HepG2 (cell line): ENCODE data around the gene MXRA8. TPM values are rescaled to one million over a fixed set of nuclear protein-coding genes. Genes with fewer than 3 reads are reported as not detected.

Experiments used
- ARID2 ChIP-seq: sonication (generic); formaldehyde crosslinking; IDR thresholded peaks from 2 replicates; pipeline ENCODE4 v1.8.1; 2022; ENCODE audit warnings: mild to moderate bottlenecking, missing genetic modification reagents, borderline replicate concordance
- CEBPG ChIP-seq: IDR thresholded peaks from 2 replicates; pipeline ENCODE4 v1.6.1; 2016
- GFI1 ChIP-seq: sonication (generic); formaldehyde crosslinking; IDR thresholded peaks from 2 replicates; pipeline ENCODE4 v1.5.0; 2020; ENCODE audit warnings: missing genetic modification reagents, mild to moderate bottlenecking, borderline replicate concordance
- HDAC6 ChIP-seq: fragments of 200-600 bp; sonication (generic); IDR thresholded peaks from 2 replicates; pipeline ENCODE4 v1.7.0; 2017; ENCODE audit warnings: mild to moderate bottlenecking, antibody characterized with exemption, low read length, low read depth
- MATR3 ChIP-seq: sonication (generic); formaldehyde crosslinking; IDR thresholded peaks from 2 replicates; pipeline ENCODE4 v1.4.0; 2020; ENCODE audit warnings: missing genetic modification reagents
- MAX ChIP-seq: IDR thresholded peaks from 2 replicates; pipeline ENCODE4 v1.6.1; 2012; ENCODE audit warnings: inconsistent platforms
- POLR2AphosphoS5 ChIP-seq: IDR thresholded peaks from 2 replicates; pipeline ENCODE4 v1.6.1; 2012; ENCODE audit warnings: low read depth, low read length
- REST ChIP-seq, 2 experiments: IDR thresholded peaks; 2 replicates each; pipeline ENCODE4 v1.6.1; 2011 to 2012; ENCODE audit warnings: low read length in 2 of 2, borderline replicate concordance in 1 of 2, low read depth in 1 of 2, mild to moderate bottlenecking in 1 of 2, moderate library complexity in 1 of 2
- SMARCE1 ChIP-seq: fragments of 450-650 bp; IDR thresholded peaks from 2 replicates; pipeline ENCODE4 v1.6.1; 2017; ENCODE audit warnings: borderline replicate concordance
- SNAPC5 ChIP-seq: sonication (generic); formaldehyde crosslinking; IDR thresholded peaks from 2 replicates; pipeline ENCODE4 v1.8.1; 2023; ENCODE audit warnings: mild to moderate bottlenecking, missing genetic modification reagents, borderline replicate concordance
- TBL1XR1 ChIP-seq: fragments of 150-350 bp; IDR thresholded peaks from 2 replicates; pipeline ENCODE4 v1.6.1; 2014; ENCODE audit warnings: borderline replicate concordance, low read length; ENCODE audit not compliant: partially characterized antibody
- ZBTB2 ChIP-seq: sonication (generic); formaldehyde crosslinking; IDR thresholded peaks from 2 replicates; pipeline ENCODE4 v1.8.0; 2022; ENCODE audit warnings: low read depth, missing genetic modification reagents
- ZNF121 ChIP-seq: sonication (generic); formaldehyde crosslinking; IDR thresholded peaks from 2 replicates; pipeline ENCODE4 v1.5.0; 2020; ENCODE audit warnings: mild to moderate bottlenecking, missing genetic modification reagents
- ZNF142 ChIP-seq: sonication (generic); formaldehyde crosslinking; IDR thresholded peaks from 2 replicates; pipeline ENCODE4 v1.4.0; 2020; ENCODE audit warnings: missing genetic modification reagents
- ZNF414 ChIP-seq: sonication (generic); formaldehyde crosslinking; IDR thresholded peaks from 2 replicates; pipeline ENCODE4 v1.5.0; 2020; ENCODE audit warnings: missing genetic modification reagents
- ZNF670 ChIP-seq: sonication (generic); formaldehyde crosslinking; IDR thresholded peaks from 2 replicates; pipeline ENCODE4 v1.8.0; 2022; ENCODE audit warnings: mild to moderate bottlenecking, missing genetic modification reagents, borderline replicate concordance
- polyA plus RNA-seq, 8 experiments: library from polyadenylated mRNA; depleted of rRNA in 3 of 8; stranded (reverse) in 7 of 8; unstranded in 1 of 8; fragments of >200 nt; fragmentation: Illumina TruSeq in 4 of 8; extraction: Trizol in 4 of 8; gene quantifications; 2 replicates each; pipeline versions ENCODE4 v1.2.1 to v1.2.3, GENCODE V29; 2011 to 2016; ENCODE audit warnings: low read depth in 4 of 8, missing spikeins in 1 of 8, mixed read lengths in 1 of 8; ENCODE audit not compliant: insufficient read depth in 1 of 8
- total RNA-seq, 5 experiments: library from RNA; depleted of rRNA; stranded (reverse); fragments of >200 nt; fragmentation: Illumina TruSeq; extraction: Trizol; gene quantifications; 2 replicates each; pipeline ENCODE4 v1.2.3, GENCODE V29; 2016; ENCODE audit warnings: low read depth in 1 of 5

MXRA8 gene
- total and polyA plus RNA-seq, 2 of the 13 experiments (the other 11 are each of a cell fraction or from before 2014, with no cell fraction given), result 19.8 to 44.8 TPM

- no peak for TF ChIP-seq SMARCE1
- peak; percentile 94 for TF ChIP-seq POLR2AphosphoS5
- peak; percentile 95; the same call in 1 of the 2 replicates for TF ChIP-seq ZNF414 (CRISPR knock-in tag)
- peak in 1 of 2 experiments; percentile 63; a peak in 1 of 4 replicates for TF ChIP-seq REST (IDR thresholded peaks at IDR 0.05; ENCODE audit: borderline replicate concordance in 1 of 2, low read depth in 1 of 2, low read length in 2 of 2)
- TF ChIP-seq MAX, result no peak
- TF ChIP-seq MATR3 (CRISPR knock-in tag), result no peak
- peak; percentile 90 for TF ChIP-seq ZBTB2
- no peak for TF ChIP-seq HDAC6
- peak; percentile 39; the same call in 1 of the 2 replicates for TF ChIP-seq CEBPG (CRISPR knock-in tag)
- TF ChIP-seq ZNF121, result peak; percentile 37; the same call in 1 of the 2 replicates
- peak; percentile 84 for TF ChIP-seq TBL1XR1
- no peak; the same call in 1 of the 2 replicates for TF ChIP-seq ZNF142 (CRISPR knock-in tag)
- TF ChIP-seq GFI1 (CRISPR knock-in tag), result peak; percentile 46; the same call in 1 of the 2 replicates
- no peak for TF ChIP-seq SNAPC5
- TF ChIP-seq ARID2, result no peak
- peak; percentile 95 for TF ChIP-seq ZNF670 (CRISPR knock-in tag)
Measured at GRCh38 chr1:1406821-1407635, 48.7 kb upstream of the MXRA8 start, which contains the start of gene MRPL20 (continued).
